OCI-LY7 (cell line): ENCODE measurements around the gene PRKG1. TPM values are rescaled to one million over a fixed set of nuclear protein-coding genes. Genes with fewer than 3 reads are reported as not detected.

ENCODE experiments used
- BruUV-seq: library from RNA; stranded (reverse); fragments of 400-500 nt; replicated peaks from 2 replicates; lab custom pipeline; 2021; lab: Mats Ljungman, UMichigan
- CTCF ChIA-PET: fragments of 300-600 bp; sonication (Branson Sonifier 250); formaldehyde crosslinking; loops from one replicate; lab custom pipeline; 2022; ENCODE audit warnings: antibody characterized with exemption; ENCODE audit not compliant: unreplicated experiment; lab: Charles Lee
- POLR2A ChIA-PET: fragments of 300-600 bp; sonication (Branson Sonifier 250); formaldehyde crosslinking; loops from one replicate; lab custom pipeline; 2022; ENCODE audit warnings: antibody characterized with exemption; lab: Charles Lee
- DNase-seq: peaks from one replicate; pipeline ENCODE4 v3.0.0-alpha.2; 2015; ENCODE audit warnings: low spot score
- H2AFZ ChIP-seq: fragments of 200-600 bp; sonication (generic), shearing (Covaris generic); 2 replicates; pipeline ENCODE4 v1.6.1; 2014; ENCODE audit warnings: mild to moderate bottlenecking, antibody characterized with exemption, low read length, moderate library complexity
- H3K27ac ChIP-seq: fragments of 200-600 bp; sonication (generic); 2 replicates; pipeline ENCODE4 v1.5.1; 2014; ENCODE audit warnings: mixed run types, low read depth, mild to moderate bottlenecking, moderate library complexity, low read length, inconsistent platforms; ENCODE audit not compliant: poor library complexity, severe bottlenecking
- H3K36me3 ChIP-seq: fragments of 200-600 bp; sonication (generic); 2 replicates; pipeline ENCODE4 v1.6.1; 2014; ENCODE audit warnings: mild to moderate bottlenecking, antibody characterized with exemption, low read length, moderate library complexity, mixed read lengths; ENCODE audit not compliant: insufficient read depth
- H3K4me1 ChIP-seq: fragments of 200-600 bp; sonication (generic); 2 replicates; pipeline ENCODE4 v1.5.1; 2014; ENCODE audit warnings: mild to moderate bottlenecking, low read length; ENCODE audit not compliant: insufficient read depth, poor library complexity, severe bottlenecking
- H3K4me2 ChIP-seq: fragments of 200-600 bp; sonication (generic); 2 replicates; pipeline ENCODE4 v1.6.1; 2014; ENCODE audit warnings: mild to moderate bottlenecking, low read length
- H3K4me3 ChIP-seq: fragments of 200-600 bp; sonication (generic); 2 replicates; pipeline ENCODE4 v1.5.1; 2014; ENCODE audit warnings: mild to moderate bottlenecking, low read depth, low read length; ENCODE audit not compliant: poor library complexity, severe bottlenecking
- H3K79me2 ChIP-seq: fragments of 200-600 bp; sonication (generic); 2 replicates; pipeline ENCODE4 v1.6.1; 2016; ENCODE audit warnings: low read depth, mild to moderate bottlenecking, low read length, moderate library complexity, mixed read lengths; ENCODE audit not compliant: insufficient read depth
- H3K9me2 ChIP-seq: fragments of 200-600 bp; sonication (generic); 2 replicates; pipeline ENCODE4 v1.6.1; 2016; ENCODE audit warnings: mild to moderate bottlenecking, low read length, mixed read lengths; ENCODE audit not compliant: insufficient read depth
- H3K9me3 ChIP-seq: fragments of 200-600 bp; sonication (generic); 2 replicates; pipeline ENCODE4 v1.6.1; 2014; ENCODE audit warnings: mild to moderate bottlenecking, mixed run types, low read length, mixed read lengths
- H4K20me1 ChIP-seq: fragments of 200-600 bp; sonication (generic); 2 replicates; pipeline ENCODE4 v1.6.1; 2014; ENCODE audit warnings: mild to moderate bottlenecking, antibody characterized with exemption, low read length, moderate library complexity, mixed read lengths; ENCODE audit not compliant: insufficient read depth
- CTCF ChIP-seq: fragments of 200-600 bp; sonication (generic); conservative IDR thresholded peaks from 2 replicates; pipeline ENCODE4 v1.5.1; 2014; ENCODE audit warnings: mild to moderate bottlenecking, antibody characterized with exemption, low read length, moderate library complexity, mixed read lengths
- EZH2phosphoT487 ChIP-seq: fragments of 200-600 bp; sonication (generic); IDR thresholded peaks from 2 replicates; pipeline ENCODE4 v1.6.1; 2018; ENCODE audit warnings: low read depth, borderline replicate concordance, mild to moderate bottlenecking, mixed run types, antibody characterized with exemption, low read length, moderate library complexity, mixed read lengths
- intact Hi-C: fragments of 100-400 bp; cut with micrococcal nuclease; formaldehyde crosslinking; loops from one replicate; pipeline ENCODE4 v1.10.0; 2022; ENCODE audit not compliant: unreplicated experiment
- total RNA-seq, 2 experiments: library from RNA; depleted of rRNA in 1 of 2; stranded (reverse); fragments of >200 nt in 1 of 2; shearing (Covaris generic) in 1 of 2; gene quantifications; 2 replicates each; pipeline ENCODE4 v1.2.3, GENCODE V29; 2014 to 2022

The PRKG1 gene
- total RNA-seq, 2 experiments from 2014 or later: not detected

GRCh38 chr10:52337225-52337624 lies 1262.9 kb downstream of the PRKG1 start:
- TF ChIP-seq EZH2phosphoT487 (no peak), CTCF (no peak)
- no peaks in the 10 kb centered on the region for H4K20me1 ChIP-seq
- H3K36me3 ChIP-seq: no peaks in the 10 kb centered on the region
- H3K9me3 ChIP-seq: no peaks in the 10 kb centered on the region
- no peaks in the 10 kb centered on the region for H3K4me1 ChIP-seq
- H3K4me3 ChIP-seq: no peak overlapping the region
- H3K9me2 ChIP-seq: no peaks in the 10 kb centered on the region
- H3K27ac ChIP-seq: no peak overlapping the region
- H3K4me2 ChIP-seq: no peak overlapping the region
- BruUV-seq: no TSS peak
- no peak for DNase-seq
- intact Hi-C loops: no loop called here
- no peak overlapping the region for H2AFZ ChIP-seq
- H3K79me2 ChIP-seq: no peaks in the 10 kb centered on the region
- ChIA-PET POLR2A (no interaction called here), CTCF (no interaction called here)

- H3K36me3 ChIP-seq: no peaks in the 10 kb centered on the region
- no peaks in the 10 kb centered on the region for H3K79me2 ChIP-seq
- ChIA-PET CTCF (no interaction called here), POLR2A (no interaction called here)
- no peak overlapping the region for H3K27ac ChIP-seq
- H2AFZ ChIP-seq: no peak overlapping the region
- H3K4me2 ChIP-seq: no peak overlapping the region
- H3K4me1 ChIP-seq: no peaks in the 10 kb centered on the region
- TF ChIP-seq EZH2phosphoT487 (no peak), CTCF (no peak)
- no peaks in the 10 kb centered on the region for H3K9me2 ChIP-seq
- no peaks in the 10 kb centered on the region for H4K20me1 ChIP-seq
- no peak overlapping the region for H3K4me3 ChIP-seq
- DNase-seq: no peak
- H3K9me3 ChIP-seq: no peaks in the 10 kb centered on the region
- intact Hi-C loops: no loop called here
- BruUV-seq: no TSS peak
These were observed 1269.2 kb downstream of the PRKG1 start for GRCh38 chr10:52343439-52343838.

GRCh38 chr10:52346394-52347326 lies 1272.4 kb downstream of the PRKG1 start:
- no peak for DNase-seq
- Histone ChIP-seq H3K79me2 (no peaks in the 10 kb centered on the region), H3K9me3 (no peaks in the 10 kb centered on the region), H3K36me3 (no peaks in the 10 kb centered on the region), H2AFZ (no peak overlapping the region), H3K9me2 (no peaks in the 10 kb centered on the region), H3K4me2 (no peak overlapping the region), H3K27ac (no peak overlapping the region), H3K4me1 (no peaks in the 10 kb centered on the region), H3K4me3 (no peak overlapping the region), H4K20me1 (no peaks in the 10 kb centered on the region)
- ChIA-PET POLR2A (no interaction called here), CTCF (no interaction called here)
- TF ChIP-seq CTCF: no peak
- TF ChIP-seq EZH2phosphoT487: no peak
- intact Hi-C loops: no loop called here
- BruUV-seq: no TSS peak
